ENCODE results near the gene TBC1D22A.

TBC1D22A gene

GRCh38 chr22:46876357-46876934 lies 114.0 kb downstream of the TBC1D22A start:
- no peaks in the 10 kb centered on the region for H3K27me3 ChIP-seq (ENCODE audit: control insufficient read depth, insufficient read depth, low read length)
- no peak overlapping the region for H3K9ac ChIP-seq (ENCODE audit: low read depth, low read length)
- H3K4me1 ChIP-seq (ENCODE audit: control insufficient read depth, insufficient read depth, low read length): peaks cover under 1% of the 10 kb centered on the region
- H3K36me3 ChIP-seq (ENCODE audit: insufficient read depth, low read length): no peaks in the 10 kb centered on the region
- no peak overlapping the region for H3K4me3 ChIP-seq (ENCODE audit: low read length)
- H3K4me2 ChIP-seq (ENCODE audit: low read length): no peak overlapping the region
- no peaks in the 10 kb centered on the region for H3K9me3 ChIP-seq (replicated peaks; ENCODE audit: low read length)

GRCh38 chr22:46878191-46878948 lies 115.9 kb downstream of the TBC1D22A start:
- no peak overlapping the region for H3K4me3 ChIP-seq (ENCODE audit: low read length)
- no peaks in the 10 kb centered on the region for H3K36me3 ChIP-seq (ENCODE audit: insufficient read depth, low read length)
- no peak overlapping the region for H3K4me2 ChIP-seq (ENCODE audit: low read length)
- H3K9me3 ChIP-seq (replicated peaks; ENCODE audit: low read length): no peaks in the 10 kb centered on the region
- no peak overlapping the region for H3K9ac ChIP-seq (ENCODE audit: low read depth, low read length)
- no peaks in the 10 kb centered on the region for H3K27me3 ChIP-seq (ENCODE audit: control insufficient read depth, insufficient read depth, low read length)
- peaks cover 3% of the 10 kb centered on the region for H3K4me1 ChIP-seq (ENCODE audit: control insufficient read depth, insufficient read depth, low read length)

GRCh38 chr22:46879083-46879482 lies 116.6 kb downstream of the TBC1D22A start:
- Histone ChIP-seq H3K36me3 (ENCODE audit: insufficient read depth, low read length) (no peaks in the 10 kb centered on the region), H3K9ac (ENCODE audit: low read depth, low read length) (no peak overlapping the region), H3K4me2 (ENCODE audit: low read length) (no peak overlapping the region), H3K9me3 (replicated peaks; ENCODE audit: low read length) (no peaks in the 10 kb centered on the region), H3K4me1 (ENCODE audit: control insufficient read depth, insufficient read depth, low read length) (peaks cover 3% of the 10 kb centered on the region), H3K27me3 (ENCODE audit: control insufficient read depth, insufficient read depth, low read length) (no peaks in the 10 kb centered on the region), H3K4me3 (ENCODE audit: low read length) (no peak overlapping the region)

GRCh38 chr22:46881373-46882118 lies 119.1 kb downstream of the TBC1D22A start:
- Histone ChIP-seq H3K4me1 (ENCODE audit: control insufficient read depth, insufficient read depth, low read length) (peaks cover 3% of the 10 kb centered on the region), H3K9ac (ENCODE audit: low read depth, low read length) (no peak overlapping the region), H3K4me3 (ENCODE audit: low read length) (no peak overlapping the region), H3K36me3 (ENCODE audit: insufficient read depth, low read length) (no peaks in the 10 kb centered on the region), H3K27me3 (ENCODE audit: control insufficient read depth, insufficient read depth, low read length) (no peaks in the 10 kb centered on the region), H3K4me2 (ENCODE audit: low read length) (no peak overlapping the region), H3K9me3 (replicated peaks; ENCODE audit: low read length) (no peaks in the 10 kb centered on the region)

- Histone ChIP-seq H3K9ac (ENCODE audit: low read depth, low read length) (no peak overlapping the region), H3K4me2 (ENCODE audit: low read length) (no peak overlapping the region), H3K9me3 (replicated peaks; ENCODE audit: low read length) (no peaks in the 10 kb centered on the region), H3K4me1 (ENCODE audit: control insufficient read depth, insufficient read depth, low read length) (peaks cover 3% of the 10 kb centered on the region), H3K4me3 (ENCODE audit: low read length) (no peak overlapping the region), H3K27me3 (ENCODE audit: control insufficient read depth, insufficient read depth, low read length) (no peaks in the 10 kb centered on the region), H3K36me3 (ENCODE audit: insufficient read depth, low read length) (peaks cover 3% of the 10 kb centered on the region)
Observed at GRCh38 chr22:46883092-46883910, 120.9 kb downstream of the TBC1D22A start.

GRCh38 chr22:46884365-46884764 lies 121.9 kb downstream of the TBC1D22A start:
- no peak overlapping the region for H3K4me2 ChIP-seq (ENCODE audit: low read length)
- no peak overlapping the region for H3K4me3 ChIP-seq (ENCODE audit: low read length)
- H3K36me3 ChIP-seq (ENCODE audit: insufficient read depth, low read length): peaks cover 3% of the 10 kb centered on the region
- H3K4me1 ChIP-seq (ENCODE audit: control insufficient read depth, insufficient read depth, low read length): peaks cover 3% of the 10 kb centered on the region
- no peak overlapping the region for H3K9ac ChIP-seq (ENCODE audit: low read depth, low read length)
- no peaks in the 10 kb centered on the region for H3K9me3 ChIP-seq (replicated peaks; ENCODE audit: low read length)
- no peaks in the 10 kb centered on the region for H3K27me3 ChIP-seq (ENCODE audit: control insufficient read depth, insufficient read depth, low read length)

GRCh38 chr22:46887978-46888377 lies 125.5 kb downstream of the TBC1D22A start:
- H3K9me3 ChIP-seq (replicated peaks; ENCODE audit: low read length): no peaks in the 10 kb centered on the region
- H3K4me1 ChIP-seq (ENCODE audit: control insufficient read depth, insufficient read depth, low read length): no peaks in the 10 kb centered on the region
- no peak overlapping the region for H3K9ac ChIP-seq (ENCODE audit: low read depth, low read length)
- no peak overlapping the region for H3K4me2 ChIP-seq (ENCODE audit: low read length)
- H3K27me3 ChIP-seq (ENCODE audit: control insufficient read depth, insufficient read depth, low read length): no peaks in the 10 kb centered on the region
- no peak overlapping the region for H3K4me3 ChIP-seq (ENCODE audit: low read length)
- peaks cover 3% of the 10 kb centered on the region for H3K36me3 ChIP-seq (ENCODE audit: insufficient read depth, low read length)

GRCh38 chr22:46890819-46891218 lies 128.4 kb downstream of the TBC1D22A start:
- no peaks in the 10 kb centered on the region for H3K27me3 ChIP-seq (ENCODE audit: control insufficient read depth, insufficient read depth, low read length)
- no peaks in the 10 kb centered on the region for H3K4me1 ChIP-seq (ENCODE audit: control insufficient read depth, insufficient read depth, low read length)
- H3K9me3 ChIP-seq (replicated peaks; ENCODE audit: low read length): no peaks in the 10 kb centered on the region
- H3K4me2 ChIP-seq (ENCODE audit: low read length): no peak overlapping the region
- no peak overlapping the region for H3K4me3 ChIP-seq (ENCODE audit: low read length)
- peaks cover 14% of the 10 kb centered on the region for H3K36me3 ChIP-seq (ENCODE audit: insufficient read depth, low read length)
- no peak overlapping the region for H3K9ac ChIP-seq (ENCODE audit: low read depth, low read length)

GRCh38 chr22:46891382-46891951 lies 129.0 kb downstream of the TBC1D22A start:
- H3K9ac ChIP-seq (ENCODE audit: low read depth, low read length): no peak overlapping the region
- H3K4me3 ChIP-seq (ENCODE audit: low read length): no peak overlapping the region
- peaks cover 16% of the 10 kb centered on the region for H3K36me3 ChIP-seq (ENCODE audit: insufficient read depth, low read length)
- no peaks in the 10 kb centered on the region for H3K4me1 ChIP-seq (ENCODE audit: control insufficient read depth, insufficient read depth, low read length)
- no peaks in the 10 kb centered on the region for H3K9me3 ChIP-seq (replicated peaks; ENCODE audit: low read length)
- H3K27me3 ChIP-seq (ENCODE audit: control insufficient read depth, insufficient read depth, low read length): no peaks in the 10 kb centered on the region
- no peak overlapping the region for H3K4me2 ChIP-seq (ENCODE audit: low read length)

GRCh38 chr22:46892866-46893265 lies 130.4 kb downstream of the TBC1D22A start:
- Histone ChIP-seq H3K9me3 (replicated peaks; ENCODE audit: low read length) (no peaks in the 10 kb centered on the region), H3K27me3 (ENCODE audit: control insufficient read depth, insufficient read depth, low read length) (no peaks in the 10 kb centered on the region), H3K36me3 (ENCODE audit: insufficient read depth, low read length) (peaks cover 22% of the 10 kb centered on the region), H3K4me1 (ENCODE audit: control insufficient read depth, insufficient read depth, low read length) (no peaks in the 10 kb centered on the region), H3K4me3 (ENCODE audit: low read length) (no peak overlapping the region), H3K9ac (ENCODE audit: low read depth, low read length) (no peak overlapping the region), H3K4me2 (ENCODE audit: low read length) (no peak overlapping the region)
